ENCODE data around the gene NVL. TPM values are rescaled to one million over a fixed set of nuclear protein-coding genes. Genes with fewer than 3 reads are reported as not detected.

Gene NVL
- total RNA-seq, 1 donor from 2014 or later: 46.7 TPM

DNA sequence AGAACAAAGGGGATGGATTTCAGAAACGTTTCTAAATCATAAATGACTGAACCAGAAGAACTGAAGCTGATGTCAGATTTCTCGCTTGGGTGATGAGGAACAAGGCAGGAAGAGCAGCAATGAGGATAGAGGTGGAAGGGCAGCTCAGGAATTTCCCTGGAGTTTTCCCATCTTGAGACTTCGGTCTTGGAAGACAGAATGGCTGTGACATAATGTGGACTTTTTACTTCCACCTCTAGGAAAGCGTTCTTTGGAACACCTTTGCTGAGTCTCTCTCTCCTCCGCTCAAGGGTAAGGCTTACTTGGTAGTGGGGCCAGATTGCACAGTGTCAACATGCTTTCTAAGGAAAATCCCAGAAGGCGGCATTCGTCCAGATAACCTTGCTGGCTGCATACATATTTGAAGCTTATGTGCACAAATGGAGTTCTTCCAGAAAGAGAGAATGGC, 110.3 kb downstream of the NVL start:
- DNase-seq (ENCODE audit: extremely low spot score, unreplicated experiment): no peak
- H3K9me3 Mint-ChIP-seq: no peaks in the 10 kb centered on the region
- peaks cover 35% of the 10 kb centered on the region for H3K4me1 Mint-ChIP-seq (ENCODE audit: unreplicated experiment)
- H3K27ac Mint-ChIP-seq: peak overlapping the region; percentile 92
- TF ChIP-seq, protein P1, sequence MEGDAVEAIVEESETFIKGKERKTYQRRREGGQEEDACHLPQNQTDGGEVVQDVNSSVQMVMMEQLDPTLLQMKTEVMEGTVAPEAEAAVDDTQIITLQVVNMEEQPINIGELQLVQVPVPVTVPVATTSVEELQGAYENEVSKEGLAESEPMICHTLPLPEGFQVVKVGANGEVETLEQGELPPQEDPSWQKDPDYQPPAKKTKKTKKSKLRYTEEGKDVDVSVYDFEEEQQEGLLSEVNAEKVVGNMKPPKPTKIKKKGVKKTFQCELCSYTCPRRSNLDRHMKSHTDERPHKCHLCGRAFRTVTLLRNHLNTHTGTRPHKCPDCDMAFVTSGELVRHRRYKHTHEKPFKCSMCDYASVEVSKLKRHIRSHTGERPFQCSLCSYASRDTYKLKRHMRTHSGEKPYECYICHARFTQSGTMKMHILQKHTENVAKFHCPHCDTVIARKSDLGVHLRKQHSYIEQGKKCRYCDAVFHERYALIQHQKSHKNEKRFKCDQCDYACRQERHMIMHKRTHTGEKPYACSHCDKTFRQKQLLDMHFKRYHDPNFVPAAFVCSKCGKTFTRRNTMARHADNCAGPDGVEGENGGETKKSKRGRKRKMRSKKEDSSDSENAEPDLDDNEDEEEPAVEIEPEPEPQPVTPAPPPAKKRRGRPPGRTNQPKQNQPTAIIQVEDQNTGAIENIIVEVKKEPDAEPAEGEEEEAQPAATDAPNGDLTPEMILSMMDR (conservative IDR thresholded peaks at IDR 0.05): no peak
- no peaks in the 10 kb centered on the region for H3K27me3 Mint-ChIP-seq
- no peaks in the 10 kb centered on the region for H3K36me3 Mint-ChIP-seq
- H3K4me3 Mint-ChIP-seq: peak overlapping the region; percentile 22

DNA sequence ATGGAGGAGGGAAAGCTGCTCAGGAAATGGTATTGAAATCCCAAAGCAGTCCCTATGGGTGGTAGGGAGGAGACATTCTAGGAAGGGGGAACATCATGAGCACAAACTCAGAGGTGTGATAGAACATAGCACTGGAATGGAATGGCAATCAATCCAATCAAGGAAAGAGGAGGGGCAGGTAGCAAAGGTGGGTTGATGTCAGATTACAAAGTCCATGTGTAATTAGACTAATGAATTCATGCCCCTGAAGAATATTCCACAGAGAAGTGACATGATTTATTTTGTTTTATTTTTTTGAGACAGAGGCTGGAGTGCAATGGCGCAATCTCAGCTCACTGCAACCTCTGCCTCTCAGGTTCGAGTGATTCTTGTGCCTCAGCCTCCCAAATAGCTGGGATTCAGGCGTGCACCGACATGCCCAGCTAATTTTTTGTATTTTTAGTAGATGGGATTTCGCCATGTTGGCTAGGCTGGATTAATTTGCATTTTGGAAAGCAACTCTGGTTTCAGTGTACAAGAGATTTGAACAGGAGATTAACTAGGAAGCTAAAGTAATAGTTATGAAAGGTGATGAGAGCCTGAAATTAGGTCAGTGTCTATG, 110.9 kb downstream of the NVL start:
- no peak for DNase-seq (ENCODE audit: extremely low spot score, unreplicated experiment)
- Mint-ChIP-seq H3K4me3 (no peak overlapping the region), H3K9me3 (no peaks in the 10 kb centered on the region), H3K27me3 (no peaks in the 10 kb centered on the region), H3K36me3 (no peaks in the 10 kb centered on the region), H3K4me1 (ENCODE audit: unreplicated experiment) (peaks cover 31% of the 10 kb centered on the region), H3K27ac (peak overlapping the region; percentile 92)
- TF ChIP-seq, protein P1 (conservative IDR thresholded peaks at IDR 0.05): no peak

DNA sequence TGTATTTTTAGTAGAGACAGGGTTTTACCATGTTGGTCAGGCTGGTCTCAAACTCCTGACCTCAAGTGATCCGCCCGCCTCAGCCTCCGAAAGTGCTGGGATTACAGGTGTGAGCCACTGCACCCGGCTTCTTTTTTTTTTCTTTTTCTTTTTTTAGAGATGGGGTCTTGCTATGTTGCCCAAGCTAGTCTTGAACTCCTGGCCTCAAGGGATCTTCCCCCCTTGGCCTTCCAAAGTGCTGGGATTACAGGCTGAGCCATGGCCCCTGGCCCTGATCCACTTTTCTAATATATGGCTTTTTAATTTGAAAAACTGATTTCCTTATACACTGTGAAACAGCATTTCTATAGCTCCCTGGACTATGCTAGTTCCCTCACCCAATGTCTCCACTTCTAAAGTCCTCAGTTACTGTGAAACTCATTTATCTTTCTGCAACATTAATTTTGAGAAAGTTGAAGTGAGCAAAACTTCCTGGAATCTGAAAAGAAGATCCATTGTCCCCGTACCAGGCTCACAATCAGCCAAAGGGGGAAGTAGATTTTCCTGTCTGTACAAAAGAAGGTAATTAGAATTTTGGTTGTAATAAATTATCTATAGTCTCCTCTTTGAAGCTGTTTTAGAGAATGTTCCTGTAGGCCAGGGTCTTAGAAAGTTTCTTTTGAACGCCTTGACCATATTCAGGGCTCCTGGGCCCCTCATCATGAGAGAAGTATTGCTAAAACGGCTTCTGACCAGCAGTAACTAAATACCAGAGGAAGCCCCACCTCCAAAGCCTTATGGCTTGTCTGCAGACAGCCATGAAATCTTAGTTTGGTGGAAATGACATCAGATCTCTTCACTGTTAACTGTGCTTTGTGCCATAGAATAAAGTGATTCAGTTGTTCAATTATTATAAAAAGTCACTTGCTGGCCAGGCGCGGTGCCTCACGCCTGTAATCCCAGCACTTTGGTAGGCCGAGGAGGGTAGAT, 112.0 kb downstream of the NVL start:
- TF ChIP-seq, protein P1 (conservative IDR thresholded peaks at IDR 0.05): no peak
- peak overlapping the region; percentile 92 for H3K27ac Mint-ChIP-seq
- no peaks in the 10 kb centered on the region for H3K9me3 Mint-ChIP-seq
- no peaks in the 10 kb centered on the region for H3K27me3 Mint-ChIP-seq
- no peaks in the 10 kb centered on the region for H3K36me3 Mint-ChIP-seq
- H3K4me1 Mint-ChIP-seq (ENCODE audit: unreplicated experiment): peaks cover 30% of the 10 kb centered on the region
- DNase-seq (ENCODE audit: extremely low spot score, unreplicated experiment): no peak
- peak overlapping the region; percentile 43 for H3K4me3 Mint-ChIP-seq

DNA sequence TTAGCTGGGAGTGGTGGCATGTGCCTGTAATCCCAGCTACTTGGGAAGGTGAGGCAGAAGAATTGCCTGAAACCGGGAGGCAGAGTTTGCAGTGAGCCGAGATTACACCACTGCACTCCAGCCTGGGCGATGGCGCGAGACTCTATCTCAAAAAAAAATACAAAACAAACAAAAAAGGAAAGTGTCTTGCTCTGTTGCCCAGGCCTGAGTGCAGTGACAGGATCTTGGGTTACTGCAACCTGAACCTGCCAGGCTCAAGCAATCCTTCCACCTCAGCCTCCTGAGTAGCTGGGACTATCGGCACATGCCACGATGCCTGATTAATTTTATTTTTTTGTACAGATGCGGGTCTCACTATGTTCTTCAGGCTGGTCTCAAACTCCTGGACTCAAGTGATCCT, 113.6 kb downstream of the NVL start:
- TF ChIP-seq, protein P1 (conservative IDR thresholded peaks at IDR 0.05): no peak
- Mint-ChIP-seq H3K9me3 (no peaks in the 10 kb centered on the region), H3K4me1 (ENCODE audit: unreplicated experiment) (peaks cover 43% of the 10 kb centered on the region), H3K27ac (no peak overlapping the region), H3K27me3 (no peaks in the 10 kb centered on the region), H3K4me3 (no peak overlapping the region), H3K36me3 (no peaks in the 10 kb centered on the region)
- DNase-seq (ENCODE audit: extremely low spot score, unreplicated experiment): no peak

DNA sequence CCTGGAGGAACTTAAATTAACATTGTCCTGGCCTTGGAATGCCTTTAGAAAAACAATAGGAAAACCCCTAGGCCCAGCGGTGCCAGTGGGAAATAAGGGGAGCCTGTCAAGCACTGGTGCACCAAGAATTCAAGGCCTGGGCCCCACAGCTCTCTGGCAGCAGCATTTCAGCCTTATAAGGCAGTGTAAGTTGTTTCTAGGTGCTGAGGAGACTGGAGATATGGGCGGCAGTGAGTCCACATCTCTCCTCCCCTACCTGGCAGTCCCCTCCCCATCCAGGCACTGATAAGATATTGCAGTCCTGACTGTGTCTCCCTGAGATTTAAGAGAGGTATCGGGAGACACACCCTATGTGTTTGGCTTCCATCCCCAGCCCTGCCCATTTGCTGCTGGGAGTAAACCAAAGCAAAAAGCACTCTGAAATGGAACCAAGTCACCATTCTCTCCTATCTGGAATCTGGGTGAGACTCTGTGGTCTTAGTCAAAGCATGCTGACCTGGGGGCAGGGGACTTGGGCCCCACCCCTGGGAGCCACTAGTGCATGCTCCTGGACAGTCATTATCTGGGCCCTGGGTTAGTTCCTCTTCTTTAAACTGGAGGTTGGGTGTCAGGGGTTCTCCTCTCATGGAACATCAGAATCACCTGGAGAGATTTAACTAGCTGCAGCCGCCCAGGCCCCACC, 116.4 kb downstream of the NVL start:
- DNase-seq (ENCODE audit: extremely low spot score, unreplicated experiment): no peak
- no peaks in the 10 kb centered on the region for H3K36me3 Mint-ChIP-seq
- H3K27ac Mint-ChIP-seq: peak overlapping the region; percentile 95
- H3K27me3 Mint-ChIP-seq: no peaks in the 10 kb centered on the region
- H3K4me1 Mint-ChIP-seq (ENCODE audit: unreplicated experiment): peaks cover 36% of the 10 kb centered on the region
- peak overlapping the region; percentile 28 for H3K4me3 Mint-ChIP-seq
- TF ChIP-seq, protein P1 (conservative IDR thresholded peaks at IDR 0.05): no peak
- H3K9me3 Mint-ChIP-seq: no peaks in the 10 kb centered on the region
